ENCODE measurements around the gene CDKN2B-AS1.

CDKN2B-AS1 gene

DNA sequence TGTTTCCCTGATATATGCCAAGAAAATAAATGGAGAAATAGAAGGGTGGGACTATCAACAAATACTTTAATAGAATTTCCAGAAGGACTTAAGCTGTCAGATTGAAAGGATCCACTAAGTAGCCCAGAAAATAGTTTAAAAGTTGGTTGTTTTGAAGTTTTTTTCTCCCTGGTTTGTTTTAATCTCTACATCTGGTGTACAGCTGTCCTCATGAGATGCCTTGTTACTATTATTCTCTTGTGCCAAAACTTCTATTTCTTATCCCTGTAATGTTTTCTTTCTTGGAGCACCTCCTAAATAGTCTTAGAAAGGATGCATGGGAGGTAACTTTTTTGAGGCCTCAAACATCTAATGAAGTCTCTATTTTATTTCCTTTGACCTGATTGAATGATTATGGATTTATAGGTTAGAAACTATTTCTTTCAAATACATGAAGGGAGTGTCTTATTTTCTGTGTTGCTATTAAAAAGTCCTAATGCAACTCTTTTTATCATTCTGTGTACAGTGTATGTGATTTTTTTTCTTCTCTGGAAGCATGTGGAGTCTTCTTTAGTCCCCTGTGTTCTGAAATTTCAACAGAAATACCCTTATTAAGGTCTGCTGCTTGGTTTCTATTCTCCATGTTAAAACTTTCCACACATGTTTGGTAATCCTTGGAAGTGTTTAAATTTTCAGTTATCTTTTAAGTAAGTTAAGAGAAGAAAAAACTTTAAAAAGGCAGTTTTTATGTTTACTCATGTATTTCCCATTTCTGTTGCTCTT lies 154.5 kb downstream of the CDKN2B-AS1 start:
- DNase-seq (ENCODE audit: low read depth in 1 of 2, low spot score in 1 of 2), result no peak

DNA sequence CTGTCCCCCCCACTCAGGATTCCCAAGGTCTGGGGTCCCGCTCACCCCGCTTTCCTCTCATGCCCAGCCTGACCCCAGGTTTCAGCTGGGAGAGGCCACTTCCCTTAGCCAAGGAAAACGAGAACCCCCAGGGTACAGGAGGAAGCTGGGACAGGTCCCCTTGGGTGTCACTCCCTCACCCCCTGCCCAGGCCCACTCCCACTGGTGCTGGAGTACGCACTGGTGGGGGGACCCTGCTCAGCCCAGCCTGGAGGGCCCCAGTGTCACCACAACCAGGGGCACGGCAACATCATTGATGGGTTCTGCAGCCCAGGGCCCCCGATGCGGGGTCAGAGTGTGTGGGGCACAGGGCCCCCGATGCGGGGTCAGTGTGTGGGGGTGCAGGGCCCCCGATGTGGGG lies 159.5 kb downstream of the CDKN2B-AS1 start:
- DNase-seq (ENCODE audit: low read depth in 1 of 2, low spot score in 1 of 2), result no peak

DNA sequence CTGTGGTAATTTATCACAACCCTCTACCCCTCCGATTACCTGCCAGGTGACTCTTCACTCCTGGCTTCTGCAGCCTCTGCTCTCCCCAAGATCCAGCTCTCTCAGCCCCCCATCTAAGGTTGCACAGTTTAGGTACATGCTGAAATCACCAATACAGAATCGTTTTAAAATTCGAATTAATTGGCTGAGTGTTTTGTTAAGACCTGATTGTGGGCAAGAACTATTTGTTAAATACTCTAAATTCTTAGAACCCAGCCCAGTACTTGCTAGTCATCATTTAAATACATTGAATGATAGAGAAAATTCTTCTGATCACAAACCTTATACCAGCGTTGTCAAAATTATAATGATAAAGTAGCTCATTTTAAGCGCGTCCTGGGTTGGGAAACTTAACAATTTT lies 162.0 kb downstream of the CDKN2B-AS1 start:
- DNase-seq (ENCODE audit: low read depth in 1 of 2, low spot score in 1 of 2), result no peak

DNA sequence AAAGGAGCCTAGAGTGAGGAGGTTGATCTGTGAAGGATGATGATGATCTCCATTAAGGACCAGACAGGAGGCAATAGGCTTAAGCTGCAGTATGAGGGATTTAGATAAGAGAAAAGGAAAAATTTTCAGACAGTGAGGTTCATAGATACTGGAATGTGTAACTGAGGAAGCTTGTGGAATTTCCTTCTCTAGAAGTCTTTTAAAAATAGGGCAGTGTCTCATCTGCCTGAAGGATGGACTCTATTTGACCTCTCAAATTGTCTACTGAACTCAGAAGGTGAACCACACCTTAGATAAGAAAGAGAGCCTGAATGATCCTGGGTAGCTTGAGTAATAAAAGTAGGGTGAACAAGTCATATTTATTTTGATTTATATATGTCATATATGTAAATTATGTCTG lies 162.7 kb downstream of the CDKN2B-AS1 start:
- no peak for DNase-seq (ENCODE audit: low read depth in 1 of 2, low spot score in 1 of 2)

DNA sequence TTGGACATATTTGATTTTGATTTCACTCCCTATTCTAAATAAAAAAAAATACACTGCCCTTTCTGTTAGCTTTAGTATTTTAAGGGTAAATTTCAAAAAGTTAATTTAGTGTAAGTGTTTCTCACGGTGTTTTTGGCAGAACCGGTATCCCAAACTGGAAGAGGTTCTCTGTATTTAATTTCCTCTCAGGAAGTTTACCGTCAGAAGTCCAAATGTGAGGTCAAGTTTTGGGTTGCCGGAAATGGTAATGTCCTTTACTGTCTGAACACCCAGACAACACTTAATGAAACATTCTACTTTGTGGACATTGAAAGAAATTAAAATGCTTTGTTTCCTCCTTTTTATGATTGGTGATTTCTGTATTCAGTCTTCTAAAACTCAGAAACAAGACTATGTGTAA lies 163.2 kb downstream of the CDKN2B-AS1 start:
- DNase-seq (ENCODE audit: low read depth in 1 of 2, low spot score in 1 of 2), result no peak

DNA sequence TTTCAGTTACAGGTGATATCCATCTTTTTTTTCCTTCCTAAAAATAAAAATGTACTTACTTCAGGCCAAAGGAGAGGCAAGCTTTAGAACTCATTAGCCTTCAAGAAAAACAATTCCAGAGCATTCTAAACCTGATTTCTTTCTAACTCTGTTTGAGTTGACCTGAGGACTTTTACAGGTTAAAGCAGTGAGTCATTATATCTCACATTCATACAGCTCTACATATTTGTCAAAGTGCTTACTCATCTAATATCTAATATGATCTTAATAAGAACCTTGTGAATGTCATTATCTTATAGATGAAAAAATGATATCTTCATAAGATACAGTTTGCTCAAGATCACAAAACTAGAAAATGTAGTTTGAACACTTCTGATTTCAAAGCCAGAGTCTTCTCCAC lies 163.7 kb downstream of the CDKN2B-AS1 start:
- DNase-seq (ENCODE audit: low read depth in 1 of 2, low spot score in 1 of 2), result no peak

DNA sequence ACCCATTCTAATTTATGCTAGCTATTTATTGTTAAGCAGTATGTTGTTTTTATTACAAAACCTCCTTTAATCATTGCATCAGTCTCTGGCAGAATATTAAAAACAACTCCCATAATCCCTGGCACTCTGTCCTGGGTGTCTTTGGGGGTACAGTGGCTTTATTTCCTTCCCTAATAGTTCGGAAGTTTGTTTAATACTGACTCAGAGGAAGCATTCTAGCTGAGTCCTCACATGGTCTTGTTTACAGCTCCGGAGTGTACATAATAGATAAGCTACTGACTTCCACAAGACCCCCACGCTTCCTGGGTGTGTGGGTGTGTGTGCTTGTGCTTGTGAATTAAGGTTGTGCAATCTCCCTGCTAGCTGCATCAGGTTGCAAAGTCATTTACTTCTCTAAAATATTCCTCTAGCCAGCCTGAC lies 164.3 kb downstream of the CDKN2B-AS1 start:
- DNase-seq (ENCODE audit: low read depth in 1 of 2, low spot score in 1 of 2), result no peak

DNA sequence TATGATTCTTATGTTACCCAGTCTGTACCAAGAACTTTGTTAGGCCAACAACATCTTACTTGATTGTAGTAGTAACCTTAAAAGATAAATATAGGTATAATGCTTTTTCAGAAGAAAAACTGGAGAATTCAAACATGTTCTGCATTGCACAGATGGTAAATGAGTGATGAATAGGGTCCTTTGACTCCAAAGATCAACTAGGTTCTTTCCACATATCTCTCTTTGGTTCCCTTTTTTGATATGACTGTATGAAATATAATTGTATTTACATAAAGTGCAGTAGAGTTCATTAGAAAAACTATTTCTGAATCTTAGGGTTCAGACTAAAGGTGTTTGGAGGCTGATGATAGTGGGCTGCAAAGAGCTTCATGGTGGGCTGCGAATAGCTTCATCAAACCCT lies 165.0 kb downstream of the CDKN2B-AS1 start:
- no peak for DNase-seq (ENCODE audit: low read depth in 1 of 2, low spot score in 1 of 2)

DNA sequence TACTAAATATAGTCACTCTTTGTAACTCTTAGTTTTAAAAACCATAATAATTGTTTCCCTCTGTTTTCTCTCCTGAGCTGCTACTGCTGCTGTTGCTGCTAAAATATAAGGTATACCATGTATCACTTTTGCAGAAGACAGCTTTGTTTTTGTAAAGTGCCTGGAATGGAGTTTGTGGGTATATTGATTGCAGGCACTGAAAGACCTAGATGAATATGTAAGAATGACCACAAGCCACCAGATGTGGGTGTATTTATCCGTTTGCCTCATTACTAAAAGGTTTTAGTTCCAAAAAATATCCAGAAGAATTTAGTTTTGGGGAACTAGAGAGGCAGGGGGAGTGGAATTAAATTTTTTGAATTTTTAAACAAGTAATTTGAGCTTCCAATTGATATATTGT lies 165.6 kb downstream of the CDKN2B-AS1 start:
- no peak for DNase-seq (ENCODE audit: low read depth in 1 of 2, low spot score in 1 of 2)

DNA sequence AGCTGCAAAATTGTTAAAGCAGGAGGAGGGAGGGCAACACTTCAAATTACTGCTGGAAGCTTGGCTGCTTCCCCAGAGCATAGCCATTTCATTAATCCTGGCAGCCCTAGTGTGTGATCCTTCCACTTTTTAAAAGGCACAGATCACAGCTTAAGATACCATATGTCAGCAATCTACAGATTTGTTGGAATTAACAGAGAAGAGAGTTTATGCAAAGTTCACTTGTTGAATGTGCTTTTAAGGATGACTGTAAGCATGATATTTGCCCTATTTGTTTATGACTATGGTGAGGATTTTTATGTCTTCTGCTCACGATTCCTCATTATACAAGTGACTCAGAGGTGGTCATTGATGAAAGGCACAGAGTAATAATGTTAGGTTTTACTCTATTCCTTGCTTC lies 170.6 kb downstream of the CDKN2B-AS1 start:
- DNase-seq (ENCODE audit: low read depth in 1 of 2, low spot score in 1 of 2), result no peak

DNA sequence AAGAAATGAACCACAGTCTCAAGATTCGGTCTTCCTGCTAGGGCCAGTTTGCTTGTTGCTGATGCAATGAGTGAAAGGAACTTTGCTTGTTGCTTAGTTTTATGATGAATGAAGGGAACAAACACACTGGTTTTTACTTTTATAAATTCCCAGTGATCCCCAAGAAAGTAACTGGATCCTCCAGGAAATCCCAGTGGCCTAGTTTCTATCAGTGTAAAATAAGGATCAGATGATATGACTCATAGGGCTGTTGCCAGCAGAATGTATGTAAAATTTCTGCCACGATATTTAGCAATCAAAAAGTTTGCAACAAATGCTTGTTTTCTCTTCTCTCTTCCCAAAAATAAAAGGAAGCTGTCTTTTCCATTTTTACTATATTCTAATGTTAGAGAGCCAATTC lies 174.7 kb downstream of the CDKN2B-AS1 start:
- DNase-seq (ENCODE audit: low read depth in 1 of 2, low spot score in 1 of 2), result no peak

DNA sequence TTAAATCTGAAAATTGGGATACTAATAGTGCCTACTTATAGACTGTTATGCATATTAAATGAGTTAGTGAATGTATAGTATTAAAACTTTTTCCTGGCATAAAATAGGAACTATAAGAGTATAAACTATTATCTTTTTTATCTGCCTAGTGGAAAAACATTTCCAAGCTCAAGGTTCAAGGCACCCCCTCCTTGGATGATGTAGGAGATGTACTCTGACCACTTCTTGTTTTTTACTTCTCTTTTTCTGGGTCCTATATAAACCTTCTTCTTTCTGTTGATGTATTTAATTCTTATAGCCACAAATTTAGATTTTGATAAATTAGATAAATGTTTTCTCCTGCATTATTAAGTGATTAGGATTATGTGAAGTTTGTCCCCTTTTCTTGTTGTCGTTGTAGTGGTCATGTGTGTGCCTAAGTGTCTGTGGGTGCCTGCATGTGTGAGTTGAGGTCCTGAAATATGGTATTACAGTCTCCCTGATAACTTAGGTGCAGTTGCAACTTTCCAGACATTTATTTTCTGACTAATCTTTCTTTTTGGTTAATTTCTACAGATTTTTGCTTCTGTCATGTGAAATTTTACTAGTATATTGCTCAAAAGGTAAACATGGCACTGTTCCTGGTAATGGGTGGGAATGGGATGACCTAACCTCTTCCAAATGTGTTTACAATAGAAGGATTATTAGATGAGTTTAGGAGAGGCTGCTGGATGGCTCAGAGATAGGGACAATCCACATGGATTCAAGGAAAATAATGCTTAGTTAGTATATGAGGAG lies 175.3 kb downstream of the CDKN2B-AS1 start:
- no peak for DNase-seq (ENCODE audit: low read depth in 1 of 2, low spot score in 1 of 2)

All from stimulated activated CD4-positive, alpha-beta T cell treated with anti-CD3 and anti-CD28 coated beads, Interleukin-15, amount 100 ng/mL, for 1 hour (primary cell).